Measurements from ENCODE around the gene EPB41L4B.

DNA sequence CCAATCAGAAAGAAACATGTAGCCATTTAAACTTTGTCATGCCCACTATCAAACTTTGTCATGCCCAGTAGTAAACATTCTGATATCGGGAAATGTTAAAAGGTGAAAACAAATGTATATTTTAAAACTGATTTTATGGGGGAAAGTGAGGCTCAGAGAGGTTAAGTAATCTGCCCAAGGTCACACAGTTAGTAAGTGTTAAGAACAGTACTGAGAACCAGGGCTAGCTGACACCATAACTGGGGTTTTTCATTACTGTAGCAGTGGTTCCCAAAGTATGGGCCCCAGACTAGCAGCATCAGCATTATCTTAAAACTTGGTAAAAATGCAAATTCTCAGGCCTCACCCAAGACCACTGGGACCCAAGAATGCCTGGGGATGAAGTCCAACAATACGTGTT lies 143.9 kb downstream of the EPB41L4B start:
- TF ChIP-seq, protein P1, sequence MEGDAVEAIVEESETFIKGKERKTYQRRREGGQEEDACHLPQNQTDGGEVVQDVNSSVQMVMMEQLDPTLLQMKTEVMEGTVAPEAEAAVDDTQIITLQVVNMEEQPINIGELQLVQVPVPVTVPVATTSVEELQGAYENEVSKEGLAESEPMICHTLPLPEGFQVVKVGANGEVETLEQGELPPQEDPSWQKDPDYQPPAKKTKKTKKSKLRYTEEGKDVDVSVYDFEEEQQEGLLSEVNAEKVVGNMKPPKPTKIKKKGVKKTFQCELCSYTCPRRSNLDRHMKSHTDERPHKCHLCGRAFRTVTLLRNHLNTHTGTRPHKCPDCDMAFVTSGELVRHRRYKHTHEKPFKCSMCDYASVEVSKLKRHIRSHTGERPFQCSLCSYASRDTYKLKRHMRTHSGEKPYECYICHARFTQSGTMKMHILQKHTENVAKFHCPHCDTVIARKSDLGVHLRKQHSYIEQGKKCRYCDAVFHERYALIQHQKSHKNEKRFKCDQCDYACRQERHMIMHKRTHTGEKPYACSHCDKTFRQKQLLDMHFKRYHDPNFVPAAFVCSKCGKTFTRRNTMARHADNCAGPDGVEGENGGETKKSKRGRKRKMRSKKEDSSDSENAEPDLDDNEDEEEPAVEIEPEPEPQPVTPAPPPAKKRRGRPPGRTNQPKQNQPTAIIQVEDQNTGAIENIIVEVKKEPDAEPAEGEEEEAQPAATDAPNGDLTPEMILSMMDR (conservative IDR thresholded peaks at IDR 0.05; ENCODE audit: low read length) = no peak
- no peak for TF ChIP-seq EZH2phosphoT487 (IDR thresholded peaks at IDR 0.05; ENCODE audit: borderline replicate concordance)
